Activated T-cell treated with anti-CD3 and anti-CD28 coated beads for 48 hours (primary cell): ENCODE data around the gene TAF7.
"Not testable (repeated sequence)": the region's sequence is repeated elsewhere in the genome, so short reads cannot be mapped to it uniquely, and the experiment has no call there.

ENCODE experiments used
- DNase-seq: peaks from one replicate; pipeline ENCODE4 v3.0.0-alpha.2; 2020; ENCODE audit warnings: low read depth

Gene TAF7

DNA sequence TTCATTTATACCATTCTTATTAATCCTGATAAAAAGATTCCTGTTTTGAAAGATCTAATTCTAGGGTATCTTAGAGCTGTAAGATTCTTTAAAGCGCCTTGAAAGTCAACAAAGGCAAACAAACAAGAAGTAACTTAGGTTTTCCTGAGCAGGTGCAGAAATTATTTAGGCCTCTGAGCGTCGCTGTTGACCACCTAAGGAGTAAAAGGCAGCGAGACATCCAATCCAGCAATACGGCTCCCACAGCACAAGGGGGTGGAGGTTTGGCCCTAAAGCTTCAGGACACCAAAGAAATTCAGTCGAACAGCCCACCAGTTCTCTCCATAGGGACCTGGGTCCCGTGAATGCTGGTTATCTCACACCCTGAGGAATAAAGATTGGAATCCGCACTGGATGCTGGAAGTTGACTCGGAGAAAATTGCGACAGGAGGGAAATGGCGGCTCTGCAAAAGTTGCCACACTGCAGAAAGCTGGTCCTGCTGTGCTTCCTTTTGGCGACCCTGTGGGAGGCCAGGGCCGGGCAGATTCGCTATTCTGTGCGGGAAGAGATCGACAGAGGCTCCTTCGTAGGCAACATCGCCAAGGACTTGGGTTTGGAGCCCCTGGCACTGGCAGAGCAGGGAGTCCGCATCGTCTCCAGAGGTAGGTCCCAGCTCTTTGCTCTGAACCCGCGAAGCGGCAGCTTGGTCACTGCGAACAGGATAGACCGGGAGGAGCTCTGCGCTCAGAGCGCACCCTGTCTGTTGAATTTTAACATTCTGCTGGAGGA, 18.1 kb upstream of the TAF7 start, which contains the start of gene PCDHGA2:
TSS of gene PCDHGA2 (plus strand) at position 223 of the 769 bp plus-strand sequence.
- DNase-seq = no peak

DNA sequence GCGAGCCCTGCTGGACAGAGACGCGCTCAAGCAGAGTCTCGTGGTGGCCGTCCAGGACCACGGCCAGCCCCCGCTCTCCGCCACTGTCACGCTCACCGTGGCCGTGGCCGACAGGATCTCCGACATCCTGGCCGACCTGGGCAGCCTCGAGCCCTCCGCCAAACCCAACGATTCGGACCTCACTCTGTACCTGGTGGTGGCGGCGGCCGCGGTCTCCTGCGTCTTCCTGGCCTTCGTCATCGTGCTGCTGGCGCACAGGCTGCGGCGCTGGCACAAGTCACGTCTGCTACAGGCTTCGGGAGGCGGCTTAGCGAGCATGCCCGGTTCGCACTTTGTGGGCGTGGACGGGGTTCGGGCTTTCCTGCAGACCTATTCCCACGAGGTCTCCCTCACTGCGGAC, 12.0 kb upstream of the TAF7 start:
- DNase-seq = not testable (repeated sequence)

DNA sequence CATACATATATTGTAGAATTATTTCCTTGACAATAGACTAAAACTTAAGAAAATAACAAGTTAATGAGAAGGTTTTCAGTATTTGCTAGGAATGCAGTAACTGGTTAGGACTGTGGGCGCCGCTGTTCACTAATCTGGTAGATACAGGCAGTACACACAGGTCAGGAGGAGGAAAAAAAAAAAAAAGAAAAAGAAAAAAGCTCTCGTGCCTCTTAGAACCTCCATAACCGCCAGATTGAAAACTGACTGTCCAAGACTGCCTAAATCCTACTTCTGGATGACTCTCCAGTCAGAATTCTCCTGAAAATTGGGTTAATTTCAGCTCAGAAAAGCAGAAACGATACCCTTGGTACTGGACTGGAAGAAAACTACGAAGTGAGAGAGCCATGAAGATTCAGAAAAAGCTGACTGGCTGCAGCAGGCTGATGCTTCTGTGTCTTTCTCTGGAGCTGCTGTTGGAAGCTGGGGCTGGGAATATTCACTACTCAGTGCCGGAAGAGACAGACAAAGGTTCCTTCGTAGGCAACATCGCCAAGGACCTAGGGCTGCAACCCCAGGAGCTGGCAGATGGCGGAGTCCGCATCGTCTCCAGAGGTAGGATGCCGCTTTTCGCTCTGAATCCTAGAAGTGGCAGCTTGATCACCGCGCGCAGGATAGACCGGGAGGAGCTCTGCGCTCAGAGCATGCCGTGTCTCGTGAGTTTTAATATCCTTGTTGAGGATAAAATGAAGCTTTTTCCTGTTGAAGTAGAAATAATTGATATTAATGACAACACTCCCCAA, 9.9 kb upstream of the TAF7 start, which contains the start of gene PCDHGA1:
TSS of gene PCDHGA1 (plus strand) at position 216 of the 782 bp plus-strand sequence.
- DNase-seq = no peak

DNA sequence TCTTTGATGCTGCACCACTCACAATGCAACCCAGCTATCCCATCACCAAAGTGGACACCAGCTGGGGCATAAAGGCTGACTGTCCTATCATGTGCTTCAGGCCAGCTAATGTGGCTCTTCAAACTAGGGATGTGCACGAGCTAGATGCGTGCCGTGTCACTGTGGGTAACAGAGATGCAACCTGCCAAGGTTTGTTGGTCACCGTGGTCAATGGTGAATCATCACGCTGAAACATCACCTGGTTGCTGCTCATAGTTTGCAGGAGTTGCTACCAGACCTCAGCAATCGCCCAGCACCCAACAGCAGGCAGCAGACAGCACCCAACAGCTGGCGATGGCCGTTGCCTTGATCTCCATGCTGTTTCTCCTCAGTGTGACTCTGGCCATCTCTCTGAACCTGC, 7.6 kb upstream of the TAF7 start:
- DNase-seq = no peak

DNA sequence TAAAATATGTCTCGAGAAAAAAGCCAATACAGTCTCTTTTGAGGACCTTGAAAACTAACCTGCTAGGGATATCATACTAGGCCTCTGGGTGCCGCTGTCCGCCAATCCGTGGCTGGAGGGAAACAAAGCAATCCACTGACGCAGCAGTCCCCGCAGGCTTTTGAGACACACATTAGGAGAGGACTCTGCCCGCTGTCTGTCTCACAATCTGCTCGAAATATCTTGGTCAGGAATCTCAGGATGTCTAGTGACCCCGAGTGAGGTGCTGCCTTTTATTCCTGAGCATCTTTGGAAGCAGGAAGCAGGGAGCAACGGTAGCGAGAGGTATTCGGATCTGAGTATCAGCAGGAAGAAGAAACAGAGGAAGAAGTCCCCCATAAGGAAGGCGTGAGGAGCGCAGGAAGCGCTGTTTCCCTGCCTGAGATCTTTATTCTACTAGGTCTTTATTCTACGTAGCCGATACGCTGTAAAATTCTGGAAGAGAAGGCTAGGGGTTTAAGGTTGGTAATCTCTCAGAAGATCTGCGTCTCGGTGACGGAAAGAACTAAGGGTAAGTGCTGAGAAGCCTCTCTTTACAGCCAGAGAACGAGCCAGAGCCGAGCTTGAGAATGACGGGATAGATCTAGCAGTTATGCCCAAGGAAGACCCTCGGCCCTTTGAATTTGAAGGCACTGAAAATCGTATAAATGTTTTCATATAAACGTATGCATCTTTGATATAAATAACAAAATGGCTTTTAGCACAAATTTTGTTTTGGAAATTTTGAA, 5.7 kb upstream of the TAF7 start:
- peak; percentile 55 for DNase-seq

DNA sequence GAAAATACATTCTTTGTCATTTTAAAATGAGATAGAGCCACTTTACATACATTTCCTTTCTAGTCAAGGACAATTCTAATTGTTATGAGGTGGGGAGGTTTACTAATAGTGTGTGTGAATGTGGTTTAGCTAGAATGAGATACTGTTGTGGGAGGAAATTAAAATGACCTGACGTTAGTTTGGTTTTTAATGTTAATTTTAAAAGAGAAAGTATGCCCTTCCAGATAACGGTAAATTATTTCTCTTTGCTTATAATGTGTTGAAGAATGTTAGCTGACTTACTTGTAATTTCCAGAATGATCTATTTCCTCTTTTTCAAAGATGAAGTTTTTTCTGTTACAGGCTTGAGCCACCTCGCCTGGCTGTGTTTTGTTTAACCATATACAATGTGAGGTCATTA, 1.7 kb upstream of the TAF7 start:
- no peak for DNase-seq

DNA sequence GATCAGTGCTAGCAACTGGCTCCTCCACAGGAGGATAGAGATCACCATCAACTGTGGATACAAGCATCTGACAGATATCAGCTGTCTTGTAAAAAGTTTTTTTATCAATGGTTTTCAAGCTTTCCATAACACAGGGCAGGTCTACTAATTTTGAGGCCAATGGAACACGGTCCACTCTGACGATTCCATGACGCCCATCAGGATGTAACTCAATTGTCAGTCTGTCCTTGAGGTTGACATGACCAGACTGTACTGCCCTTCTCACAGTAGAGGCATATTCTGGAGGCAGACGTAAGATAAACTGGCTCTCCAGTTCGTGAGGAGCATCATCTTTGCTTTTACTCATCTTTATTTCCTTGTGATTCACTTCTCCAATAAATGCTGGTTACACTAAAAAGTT, 885 bp downstream of the TAF7 start:
- no peak for DNase-seq

DNA sequence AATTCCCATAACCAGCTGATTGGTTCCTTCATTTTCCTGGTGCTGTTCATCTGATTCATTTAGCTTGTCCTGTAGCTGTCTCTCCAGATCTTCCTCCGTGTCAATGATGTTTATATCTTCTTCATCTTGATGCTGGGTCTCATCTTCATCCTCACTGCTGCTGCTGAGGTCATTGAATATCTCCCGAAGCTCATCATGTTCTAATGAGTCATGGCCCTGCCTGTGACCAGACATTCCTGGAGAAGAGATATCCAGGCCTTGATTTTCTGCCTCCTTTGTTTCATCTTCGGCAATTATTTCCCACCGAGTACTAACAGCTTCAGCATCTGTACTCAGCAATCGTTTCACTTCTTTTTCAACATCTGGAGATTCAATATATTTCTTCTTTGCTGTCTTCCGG, 1.4 kb downstream of the TAF7 start:
- no peak for DNase-seq

DNA sequence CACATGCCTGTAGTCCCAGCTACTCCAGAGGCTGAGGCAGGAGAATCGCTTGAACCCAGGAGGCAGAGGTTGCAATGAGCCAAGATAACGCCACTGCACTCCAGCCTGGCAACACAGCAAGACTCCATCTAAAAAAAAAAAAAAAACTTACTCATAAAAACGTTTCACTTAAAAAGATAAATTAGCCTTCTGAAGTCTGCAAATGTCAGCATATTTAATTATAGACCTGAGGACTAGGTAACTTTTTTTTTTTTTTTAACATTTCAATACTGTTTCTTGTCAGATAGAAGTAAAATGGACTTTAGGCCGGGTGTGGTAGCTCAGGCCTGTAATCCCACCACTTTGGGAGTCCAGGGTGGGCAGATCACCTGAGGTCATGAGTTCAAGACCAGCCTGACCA, 3.6 kb downstream of the TAF7 start:
- DNase-seq = not testable (repeated sequence)

DNA sequence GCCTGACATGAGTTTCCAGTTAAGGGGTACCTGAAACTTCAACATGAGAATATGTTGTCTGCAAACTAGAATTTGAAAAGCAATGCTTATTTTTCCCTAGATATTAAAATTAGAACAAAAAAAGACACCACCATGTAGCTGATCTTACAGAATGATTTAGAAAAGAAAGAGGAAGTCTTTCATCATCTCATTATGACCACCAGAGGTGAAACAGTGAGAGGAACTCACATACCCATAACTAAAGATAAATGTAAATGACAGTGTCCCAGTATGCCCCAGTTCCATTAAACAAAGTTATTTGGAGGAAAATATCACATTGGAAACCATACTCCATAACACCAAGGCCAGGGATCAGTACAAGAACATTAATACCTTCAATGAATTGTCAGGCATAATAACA, 6.9 kb downstream of the TAF7 start:
- DNase-seq = no peak

DNA sequence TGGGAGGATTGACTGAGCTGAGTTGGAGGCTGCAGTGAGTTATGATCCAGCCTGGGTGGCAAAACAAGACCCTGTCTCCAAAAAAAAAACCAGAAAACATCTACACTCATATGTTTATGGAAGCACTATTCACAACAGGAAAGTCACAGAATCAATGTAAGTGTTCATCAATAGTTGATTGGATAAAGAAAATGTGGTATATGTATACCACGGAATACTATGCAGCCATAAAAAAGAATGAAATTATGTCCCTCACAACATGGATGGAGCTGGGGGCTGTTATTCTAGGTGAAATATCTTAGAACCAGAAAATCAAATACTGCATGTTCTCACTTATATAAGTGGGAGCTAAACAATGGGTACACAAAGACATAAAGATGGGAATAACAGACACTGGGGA, 14.0 kb downstream of the TAF7 start:
- no peak for DNase-seq

DNA sequence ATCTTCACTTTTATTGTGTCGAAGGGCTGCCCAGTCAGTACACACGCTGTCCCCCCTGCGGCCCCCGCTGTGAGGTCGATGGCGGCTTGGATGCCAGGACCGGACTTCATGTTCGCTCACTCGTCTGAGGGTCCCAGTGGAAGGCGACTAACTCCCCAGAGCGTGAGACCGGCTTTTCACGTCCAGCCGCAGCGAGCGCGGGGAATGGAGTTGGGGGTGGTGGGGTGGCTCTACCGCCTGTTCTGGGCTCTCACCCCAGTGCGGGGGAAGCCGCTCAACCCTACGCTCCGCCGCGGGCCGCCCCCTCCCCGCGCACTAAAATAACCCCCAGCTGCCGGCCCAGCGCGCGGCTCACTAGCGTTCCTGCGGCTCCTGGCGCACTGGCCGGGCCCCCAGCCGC, 16.8 kb downstream of the TAF7 start, which contains the start of gene SLC25A2:
TSS of gene SLC25A2 (minus strand) at position 294 of the 400 bp plus-strand sequence. CDS start at position 110, 184 bp downstream.
- DNase-seq = no peak

DNA sequence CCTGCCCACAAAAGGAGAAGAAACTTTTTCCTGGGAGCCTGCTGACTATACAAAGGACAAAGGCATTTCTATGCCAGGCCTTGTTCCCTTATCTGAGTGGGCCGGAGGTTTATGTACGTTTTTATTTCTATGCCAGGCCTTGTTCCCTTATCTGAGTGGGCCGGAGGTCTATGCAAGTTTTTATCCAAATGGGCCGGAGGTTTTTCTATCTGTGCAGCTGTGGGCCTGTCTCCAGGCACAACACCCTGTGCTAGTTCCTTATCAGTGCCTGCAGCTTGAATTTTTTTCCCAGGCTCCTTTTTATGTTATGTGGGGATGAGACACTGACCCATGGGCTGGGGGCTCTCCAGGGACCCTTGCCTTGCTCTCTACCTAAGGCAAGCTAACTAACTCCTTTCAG, 22.2 kb downstream of the TAF7 start:
- DNase-seq = no peak

DNA sequence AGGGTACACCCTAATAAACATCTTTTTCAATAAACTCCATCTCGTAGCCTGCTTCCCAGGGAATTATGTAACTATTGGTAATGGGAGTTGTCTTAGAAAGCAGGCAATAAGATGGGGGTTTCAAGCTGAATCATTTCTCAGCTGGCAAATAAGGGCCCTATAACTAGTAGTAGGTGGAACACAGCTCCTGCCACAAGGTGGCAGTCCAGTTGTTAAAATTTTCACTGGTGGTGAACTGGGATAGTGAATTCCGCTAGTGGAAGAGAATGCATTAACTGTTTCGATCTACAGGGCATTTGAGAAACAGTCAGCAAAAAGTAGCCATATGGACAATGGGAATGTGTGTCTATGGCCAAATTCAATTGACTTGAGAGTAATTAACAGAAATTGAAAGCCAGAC, 47.7 kb downstream of the TAF7 start:
- no peak for DNase-seq

DNA sequence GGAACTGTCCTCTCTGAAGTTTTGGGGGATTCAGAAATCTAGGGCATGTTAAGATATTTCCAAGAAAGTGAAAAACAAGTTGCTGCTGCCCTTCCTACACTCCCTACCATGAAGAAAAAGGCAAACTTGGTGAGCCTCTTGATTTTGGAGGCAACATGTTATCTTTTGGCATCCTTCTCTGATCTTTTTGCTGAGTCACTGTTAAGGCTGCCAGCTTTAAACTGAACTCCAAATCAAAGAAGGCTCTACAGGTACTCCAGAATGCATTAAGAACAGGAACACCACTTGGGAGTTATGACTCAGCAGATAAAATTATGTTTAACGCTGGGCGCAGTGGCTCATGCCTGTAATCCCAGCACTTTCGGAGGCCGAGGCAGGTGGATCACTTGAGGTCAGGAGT, 51.4 kb downstream of the TAF7 start:
- DNase-seq = no peak
